Activated CD4-positive, CD25-positive, alpha-beta regulatory T cell treated with anti-CD3 and anti-CD28 coated beads, Interleukin-2, amount 50 U/mL, for 16 hours (primary cell): Measurements from ENCODE around the gene RNASEH2B.

Experiments used
- DNase-seq: peaks from one replicate; pipeline ENCODE4 v3.0.0-alpha.2; 2020; ENCODE audit warnings: low read depth, low spot score

The RNASEH2B gene

GRCh38 chr13:50907781-50908180 lies 1.8 kb upstream of the RNASEH2B start:
- no peak for DNase-seq

- no peak for DNase-seq
Measured at GRCh38 chr13:50908371-50908770, 1.2 kb upstream of the RNASEH2B start.

GRCh38 chr13:50910485-50910805 lies 854 bp downstream of the RNASEH2B start:
- no peak for DNase-seq

DNA sequence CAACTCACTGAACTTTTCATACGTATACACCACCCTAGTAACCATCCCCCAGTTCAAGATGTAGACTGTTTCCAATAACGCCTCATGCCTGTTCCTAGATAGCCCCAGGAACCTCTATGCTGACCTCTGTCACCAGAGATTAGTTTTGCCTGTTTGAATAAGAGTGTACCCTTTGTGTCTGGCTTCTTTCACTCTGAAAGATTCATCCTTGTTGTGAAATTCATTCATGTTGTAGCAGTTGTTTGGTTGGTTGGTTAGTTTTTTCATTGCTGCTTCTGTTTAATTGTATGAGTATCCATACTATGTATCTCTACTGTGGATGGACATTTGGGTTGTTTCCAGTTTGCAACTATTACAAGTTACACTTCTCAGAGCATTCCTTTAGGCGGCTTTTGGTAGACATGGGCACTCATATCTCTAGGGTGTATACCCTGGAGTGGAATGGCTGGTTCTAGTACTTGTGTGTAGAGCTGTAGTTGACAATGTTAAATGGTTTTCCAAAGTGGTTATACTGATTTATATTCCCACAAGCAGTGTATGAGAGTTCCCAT lies 1.6 kb downstream of the RNASEH2B start:
- no peak for DNase-seq

DNA sequence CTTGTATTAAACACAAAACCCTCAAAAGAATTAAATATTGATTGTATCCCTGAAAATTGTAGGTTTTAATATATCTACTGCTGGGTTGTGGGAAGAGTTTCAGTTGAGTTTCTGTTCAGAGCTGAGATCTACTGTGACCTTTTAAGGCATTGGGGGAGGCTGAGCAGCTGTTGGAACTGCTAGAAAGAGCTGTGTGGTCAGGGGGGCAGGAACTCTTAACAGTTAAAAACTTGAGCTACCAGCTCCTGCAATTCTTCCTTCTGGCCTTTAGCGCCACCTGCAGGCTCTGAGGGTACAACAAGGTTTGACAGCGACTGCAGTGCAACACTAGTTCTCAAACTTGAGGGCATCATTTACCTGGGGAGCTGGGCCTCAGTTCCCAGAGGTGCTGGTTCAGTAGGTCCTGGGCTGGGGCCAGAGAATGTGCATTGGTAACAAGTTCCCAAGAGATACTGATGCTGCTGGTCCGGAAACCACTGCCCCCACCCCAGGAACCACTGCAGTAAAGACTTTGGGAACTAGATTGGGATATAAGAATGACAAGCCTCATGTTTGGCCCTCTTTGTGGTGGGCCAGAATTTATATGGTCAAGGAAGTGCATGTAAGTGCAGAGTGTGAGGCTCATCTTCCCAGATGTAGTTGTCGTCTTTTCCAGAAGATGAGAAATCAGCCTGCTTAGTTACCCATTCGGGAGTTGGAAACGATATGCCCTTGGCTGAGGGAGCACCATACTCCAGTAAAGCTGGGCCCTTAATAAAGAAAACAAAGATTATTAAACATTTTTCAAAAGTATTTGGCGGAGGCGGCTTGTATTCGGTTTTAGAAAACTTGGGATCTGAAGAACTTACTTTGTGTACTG lies 2.6 kb downstream of the RNASEH2B start:
- DNase-seq: peak; percentile 86

GRCh38 chr13:50912851-50913250 lies 3.3 kb downstream of the RNASEH2B start:
- no peak for DNase-seq

DNA sequence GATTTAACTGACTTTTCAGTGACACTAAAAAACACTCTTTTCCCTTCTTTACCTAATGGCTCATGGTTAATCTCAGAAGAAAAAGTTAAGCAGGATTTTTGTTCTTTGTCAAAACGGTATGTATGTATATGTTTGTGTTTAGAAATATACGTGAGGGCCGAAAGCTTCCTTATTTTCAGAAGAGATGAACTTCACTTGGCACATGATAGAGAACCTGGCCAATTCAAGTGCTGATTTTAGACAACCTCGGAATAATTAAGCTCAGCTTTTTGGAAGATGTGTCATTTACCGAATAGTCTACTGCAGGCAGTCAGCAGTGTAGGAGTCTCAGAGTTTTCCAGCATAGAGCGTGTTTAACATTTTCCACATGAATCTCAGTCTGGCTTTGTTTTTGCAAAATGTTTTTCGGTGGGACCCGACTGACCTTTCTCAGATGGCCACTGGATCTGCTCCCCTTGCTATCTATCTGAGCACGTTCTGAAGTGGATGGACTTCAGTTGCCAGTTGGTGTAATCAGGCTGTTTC lies 4.6 kb downstream of the RNASEH2B start:
- DNase-seq: no peak

DNA sequence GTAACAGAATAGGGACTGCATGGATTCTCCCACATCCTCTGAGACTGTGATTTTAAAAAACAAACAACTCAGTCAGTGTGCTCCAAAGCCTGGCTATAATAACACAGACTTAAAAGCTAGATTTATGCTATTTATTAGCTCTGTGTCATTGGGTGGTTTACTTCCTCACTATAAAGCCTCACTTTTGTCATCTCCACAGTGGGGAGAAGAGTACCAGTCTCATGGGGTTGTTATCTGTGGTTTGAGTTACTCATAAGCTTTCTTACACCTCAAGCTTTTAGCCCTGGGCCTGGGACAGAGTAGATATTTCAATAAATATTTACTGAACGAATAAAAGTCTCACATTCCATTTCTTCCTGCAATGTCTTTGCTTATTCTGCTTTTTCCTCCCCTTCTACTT lies 5.3 kb downstream of the RNASEH2B start:
- no peak for DNase-seq

GRCh38 chr13:50915565-50915964 lies 6.0 kb downstream of the RNASEH2B start:
- DNase-seq: no peak

DNA sequence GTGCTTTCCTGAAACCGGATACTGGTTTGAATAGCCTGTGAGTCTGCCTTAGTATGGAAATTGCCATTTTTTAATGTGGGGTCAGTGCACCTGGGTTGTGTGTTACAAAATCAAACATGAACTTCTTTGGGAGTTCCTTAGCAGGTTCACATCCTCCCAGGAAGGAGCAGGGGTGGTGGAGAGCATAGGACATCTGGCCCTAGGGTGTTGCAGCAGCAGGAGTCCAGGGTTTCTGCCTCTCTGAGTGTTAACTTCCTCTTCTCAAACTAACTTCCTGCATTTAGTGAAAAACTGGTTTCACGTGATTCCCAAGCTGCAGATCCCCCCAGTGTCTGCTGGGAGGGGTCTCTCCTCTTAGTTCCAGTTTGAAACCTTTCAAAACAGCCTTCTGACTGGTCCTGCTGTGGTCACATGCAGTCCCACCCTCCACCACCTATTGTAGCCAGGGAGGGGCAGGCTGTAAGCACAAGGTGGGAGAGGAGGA lies 7.2 kb downstream of the RNASEH2B start:
- no peak for DNase-seq

- DNase-seq: no peak
Measured at GRCh38 chr13:50917572-50917971, 8.0 kb downstream of the RNASEH2B start.

- DNase-seq: no peak
Measured at GRCh38 chr13:50918567-50918966, 9.0 kb downstream of the RNASEH2B start.

GRCh38 chr13:50919277-50919676 lies 9.7 kb downstream of the RNASEH2B start:
- no peak for DNase-seq

- no peak for DNase-seq
Measured at GRCh38 chr13:50921706-50922105, 12.1 kb downstream of the RNASEH2B start.

DNA sequence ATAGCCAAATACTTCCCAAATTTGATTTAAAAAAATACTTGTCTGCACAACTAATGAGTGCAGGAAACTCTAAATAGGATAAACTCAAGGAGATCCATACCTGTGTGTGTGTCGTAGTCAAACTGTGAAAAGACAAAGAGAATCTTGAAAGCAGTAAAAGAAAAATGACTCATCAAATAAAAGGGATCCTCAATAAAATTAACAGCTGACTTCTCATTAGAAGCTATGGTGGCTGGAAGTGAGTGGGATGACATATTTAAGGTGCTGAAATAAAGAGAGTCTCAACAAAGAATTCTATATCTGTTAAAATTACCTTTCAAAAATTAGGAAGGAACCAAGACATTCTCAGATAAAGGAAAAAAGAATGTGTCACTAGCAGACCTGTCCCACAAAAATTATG lies 13.7 kb downstream of the RNASEH2B start:
- no peak for DNase-seq

DNA sequence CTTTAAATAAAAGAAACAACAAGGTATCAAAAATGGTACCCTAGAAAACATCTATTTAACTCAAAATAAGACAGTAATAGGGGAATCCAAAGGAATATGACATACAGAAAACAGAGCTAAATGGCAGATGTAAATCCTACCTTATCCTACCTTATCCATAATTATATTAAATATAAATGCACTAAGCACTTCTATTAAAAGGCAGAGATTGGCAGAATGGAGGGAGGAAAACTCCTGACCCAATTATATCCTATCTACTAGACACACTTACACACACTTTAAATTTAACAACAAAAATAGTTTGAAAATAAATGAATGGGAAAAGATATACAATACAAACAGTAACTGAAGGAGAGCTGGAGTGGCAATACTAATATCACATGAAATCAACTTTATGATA lies 14.4 kb downstream of the RNASEH2B start:
- DNase-seq: no peak

DNA sequence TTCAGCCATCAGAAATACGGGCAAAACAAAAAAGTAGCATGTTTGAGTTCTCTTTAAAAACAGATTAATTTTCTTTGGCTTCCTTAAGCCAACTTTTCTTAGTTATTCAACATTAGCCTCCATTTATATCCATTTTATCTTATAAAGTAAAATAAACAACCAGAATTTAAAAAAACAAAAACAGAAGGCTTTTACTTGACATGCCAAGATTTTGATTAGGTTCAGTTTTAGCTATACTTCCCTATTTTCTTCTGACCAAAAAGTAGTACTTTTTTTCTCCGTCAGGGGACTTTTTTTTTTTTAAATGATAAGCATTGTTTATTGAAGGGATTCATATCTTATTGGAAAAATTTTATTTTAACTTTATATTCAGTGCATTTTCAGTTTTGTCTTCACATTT lies 18.1 kb downstream of the RNASEH2B start:
- no peak for DNase-seq

DNA sequence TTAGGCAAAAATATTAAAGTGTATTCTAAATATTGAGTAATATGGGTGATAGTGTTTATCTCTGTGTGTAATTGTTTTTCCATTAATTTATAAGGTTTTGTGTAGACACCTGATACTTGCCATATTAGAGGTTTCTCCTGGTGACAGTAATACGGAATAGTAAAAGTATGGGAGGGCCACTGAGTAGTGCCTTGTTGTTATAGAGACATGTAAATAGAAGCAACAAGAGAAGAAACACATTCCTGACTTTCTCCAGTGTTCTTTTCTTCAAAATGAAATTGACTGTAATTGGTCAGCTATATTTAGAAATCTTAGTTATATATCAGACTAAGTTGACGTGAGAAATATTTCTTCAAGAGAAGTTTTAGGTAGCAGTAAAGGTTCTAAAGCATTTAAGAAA lies 18.5 kb downstream of the RNASEH2B start:
- no peak for DNase-seq

- no peak for DNase-seq
Measured at GRCh38 chr13:50928659-50929462, 19.3 kb downstream of the RNASEH2B start.

- no peak for DNase-seq
Measured at GRCh38 chr13:50932091-50932490, 22.5 kb downstream of the RNASEH2B start.

GRCh38 chr13:50934735-50935435 lies 25.3 kb downstream of the RNASEH2B start:
- no peak for DNase-seq

- DNase-seq: no peak
Measured at GRCh38 chr13:50936679-50937078, 27.1 kb downstream of the RNASEH2B start.
